Activated T-helper 1 cell treated with anti-CD3 and anti-CD28 coated beads, Interleukin-12 subunit alpha, Interleukin-12 subunit beta, Interleukin-2, Interleukin-4 antibody, amounts not matched to agents 30 ng/mL and 10 ng/mL and 1 ng/mL, durations not matched to agents 14 hours and 24 hours and 36 hours (primary cell): Measurements from ENCODE around the gene RRAGD. TPM values are rescaled to one million over a fixed set of nuclear protein-coding genes. Genes with fewer than 3 reads are reported as not detected.
A peak's percentile ranks its signal among the peaks of the same experiment; 100 is the strongest.

ENCODE experiments used
- DNase-seq: peaks from one replicate; pipeline ENCODE4 v3.0.0; 2021; ENCODE audit warnings: low spot score
- H3K27ac Mint-ChIP-seq: one replicate; pipeline ENCODE4 v1.8.0; 2021; ENCODE audit warnings: mild to moderate bottlenecking, mixed read lengths
- H3K27me3 Mint-ChIP-seq: one replicate; pipeline ENCODE4 v1.8.0; 2022; ENCODE audit warnings: mild to moderate bottlenecking, moderate library complexity, mixed read lengths; ENCODE audit not compliant: insufficient read depth
- H3K36me3 Mint-ChIP-seq: one replicate; pipeline ENCODE4 v1.8.0; 2021; ENCODE audit warnings: low read depth, mixed read lengths
- H3K4me1 Mint-ChIP-seq: one replicate; pipeline ENCODE4 v1.8.0; 2021; ENCODE audit warnings: low read depth, mixed read lengths
- H3K4me3 Mint-ChIP-seq: one replicate; pipeline ENCODE4 v1.8.0; 2021; ENCODE audit warnings: mild to moderate bottlenecking, moderate library complexity, mixed read lengths
- H3K9me3 Mint-ChIP-seq: one replicate; pipeline ENCODE4 v1.8.0; 2021; ENCODE audit warnings: mixed read lengths
- intact Hi-C: fragments of 100-400 bp; cut with micrococcal nuclease; formaldehyde crosslinking; loops from one replicate; pipeline ENCODE4 v1.15.1; 2024
- total RNA-seq: library from RNA; stranded (reverse); gene quantifications from 2 replicates; pipeline ENCODE4 v1.2.3, GENCODE V29; 2022

RRAGD gene
- total RNA-seq, 1 donor from 2014 or later, result 7.8 TPM

- Mint-ChIP-seq H3K36me3 (peaks cover 3% of the 10 kb centered on the region), H3K9me3 (no peaks in the 10 kb centered on the region), H3K4me3 (peak overlapping the region; percentile 16), H3K27me3 (no peaks in the 10 kb centered on the region), H3K27ac (peak overlapping the region; percentile 74), H3K4me1 (peaks cover 73% of the 10 kb centered on the region)
- no peak for DNase-seq
- intact Hi-C loops, result loop anchor here (1.0 to 2.0 kb wide), 3 partner anchors 8 to 62 kb away; partner anchors contain the start of gene UBE2J1
These were observed 51.6 kb downstream of the RRAGD start for GRCh38 chr6:89360415-89360999.

DNA sequence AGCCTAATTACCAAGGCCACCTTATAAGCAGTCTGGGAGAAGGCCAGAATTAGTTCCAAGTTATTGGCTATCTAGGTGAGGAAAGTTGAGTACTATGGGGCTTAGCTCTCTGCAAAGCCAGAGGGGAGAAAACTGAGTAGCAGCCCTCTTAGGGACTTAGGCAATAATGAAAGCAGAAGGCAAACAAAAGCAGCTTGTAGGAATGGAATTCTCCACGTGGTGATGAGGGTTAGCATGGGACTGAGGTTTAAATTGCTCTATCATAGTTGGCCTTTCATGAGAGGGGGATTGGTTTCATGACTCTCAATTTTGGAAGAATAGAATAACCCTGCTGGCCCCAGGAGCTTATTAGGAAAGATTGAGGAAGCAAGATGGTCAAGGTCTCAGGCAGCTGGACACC is 52.5 kb downstream of the RRAGD start:
- H3K4me1 Mint-ChIP-seq, result peaks cover 66% of the 10 kb centered on the region
- no peak overlapping the region for H3K4me3 Mint-ChIP-seq
- H3K27me3 Mint-ChIP-seq, result no peaks in the 10 kb centered on the region
- no peaks in the 10 kb centered on the region for H3K9me3 Mint-ChIP-seq
- intact Hi-C loops, result loop anchor here (10.0 kb wide), 1 partner anchor 935 kb away; the partner anchor contains the start of gene BACH2
- no peak overlapping the region for H3K27ac Mint-ChIP-seq
- no peak for DNase-seq
- peaks cover 3% of the 10 kb centered on the region for H3K36me3 Mint-ChIP-seq

DNA sequence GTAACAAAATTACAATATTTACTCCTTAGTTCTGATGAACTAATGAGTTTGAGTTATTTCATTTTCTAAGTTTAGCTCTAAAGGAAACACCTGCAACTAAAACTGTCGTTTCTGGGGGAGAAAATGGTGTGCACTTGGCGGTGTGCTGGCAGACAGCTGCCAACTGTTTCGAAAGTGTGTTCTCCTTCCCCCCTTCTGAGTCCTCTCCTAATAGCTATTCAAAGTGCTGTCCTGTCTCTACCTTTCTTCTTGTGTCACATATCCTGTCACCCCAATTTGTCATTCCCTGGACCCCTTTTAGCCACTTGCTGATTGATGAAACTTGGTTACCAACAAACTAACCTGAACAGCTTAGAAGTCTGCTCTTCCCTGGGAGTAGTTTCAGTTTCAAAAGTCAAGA is 54.7 kb downstream of the RRAGD start:
- Mint-ChIP-seq H3K27ac (peak overlapping the region; percentile 92), H3K4me3 (peak overlapping the region; percentile 85), H3K4me1 (peaks cover 71% of the 10 kb centered on the region), H3K9me3 (no peaks in the 10 kb centered on the region), H3K27me3 (no peaks in the 10 kb centered on the region), H3K36me3 (no peaks in the 10 kb centered on the region)
- DNase-seq, result no peak
- intact Hi-C loops, result loop anchor here (2.0 to 10.0 kb wide), 2 partner anchors 277 to 937 kb away; partner anchors contain the start of genes BACH2 and PNRC1

DNA sequence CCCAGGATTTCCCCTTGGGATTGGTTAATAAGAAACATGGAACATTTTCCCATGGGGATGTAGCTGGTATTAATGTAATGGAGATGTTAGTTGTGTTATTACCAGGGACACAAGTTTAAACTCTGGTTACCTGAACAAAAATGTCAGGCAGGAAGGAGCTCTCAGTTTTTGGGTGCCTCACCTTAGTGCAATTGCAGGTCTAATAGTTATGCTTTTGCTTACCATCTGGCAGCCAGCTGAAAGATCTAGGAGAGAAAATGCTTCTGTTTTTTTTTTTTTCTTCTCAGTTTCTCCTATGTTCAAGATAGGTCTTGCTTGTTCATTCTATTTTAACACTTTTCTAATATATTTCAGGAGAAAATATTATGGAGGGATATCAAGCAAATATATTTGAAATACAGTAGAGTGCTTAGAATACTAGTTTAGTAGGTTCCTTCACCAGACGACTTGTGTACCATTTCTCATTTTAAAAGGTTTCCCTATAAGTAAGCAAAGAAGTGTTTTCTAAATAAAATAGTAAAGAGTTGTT is 55.4 kb downstream of the RRAGD start:
- H3K4me3 Mint-ChIP-seq, result peak overlapping the region; percentile 85
- peaks cover 2% of the 10 kb centered on the region for H3K36me3 Mint-ChIP-seq
- intact Hi-C loops, result loop anchor here (1.0 to 10.0 kb wide), 3 partner anchors 16 to 938 kb away; partner anchors contain the start of genes BACH2 and PNRC1
- peak overlapping the region; percentile 92 for H3K27ac Mint-ChIP-seq
- H3K27me3 Mint-ChIP-seq, result no peaks in the 10 kb centered on the region
- no peak for DNase-seq
- peaks cover 76% of the 10 kb centered on the region for H3K4me1 Mint-ChIP-seq
- no peaks in the 10 kb centered on the region for H3K9me3 Mint-ChIP-seq

- H3K4me1 Mint-ChIP-seq, result peaks cover 76% of the 10 kb centered on the region
- no peaks in the 10 kb centered on the region for H3K27me3 Mint-ChIP-seq
- no peak overlapping the region for H3K4me3 Mint-ChIP-seq
- no peaks in the 10 kb centered on the region for H3K9me3 Mint-ChIP-seq
- no peak for DNase-seq
- no peak overlapping the region for H3K27ac Mint-ChIP-seq
- intact Hi-C loops, result loop anchor here (1.0 to 10.0 kb wide), 3 partner anchors 17 to 939 kb away; partner anchors contain the start of genes BACH2 and PNRC1
- H3K36me3 Mint-ChIP-seq, result peaks cover 2% of the 10 kb centered on the region
These were observed 56.4 kb downstream of the RRAGD start for GRCh38 chr6:89355511-89356194.

DNA sequence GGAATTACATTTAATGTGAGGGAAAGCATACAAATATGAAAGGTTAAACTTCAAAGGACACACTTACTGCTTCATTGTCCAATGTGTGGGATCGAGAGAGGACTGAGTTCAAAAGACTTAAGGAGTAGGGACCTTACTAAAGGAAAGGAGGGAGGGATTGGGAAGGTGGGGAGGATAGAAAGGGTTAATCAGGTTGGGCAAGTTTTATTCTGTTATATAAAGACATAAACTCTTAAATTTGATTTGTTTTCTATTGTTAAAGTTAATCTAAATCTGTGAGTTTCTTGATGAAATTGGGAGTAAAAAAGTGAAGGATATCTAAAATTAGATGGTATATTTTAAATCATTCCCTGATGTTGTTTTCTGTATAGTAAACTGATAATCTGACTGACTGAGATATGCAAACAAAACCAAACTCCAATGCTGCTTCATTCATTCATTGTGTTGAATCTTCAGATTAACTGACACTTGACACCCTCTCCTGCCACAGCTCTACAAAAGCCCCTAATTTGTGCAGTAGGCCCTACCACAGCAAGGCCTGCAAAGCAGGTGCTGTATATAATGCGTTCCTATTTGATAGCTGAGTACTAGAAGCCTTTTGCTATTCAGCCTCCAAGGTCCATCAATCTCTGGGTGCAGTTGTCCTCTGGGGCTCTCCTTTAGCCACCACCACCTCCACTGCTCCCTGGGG is 58.2 kb downstream of the RRAGD start:
- DNase-seq, result no peak
- Mint-ChIP-seq H3K9me3 (no peaks in the 10 kb centered on the region), H3K36me3 (peaks cover 11% of the 10 kb centered on the region), H3K27ac (peak overlapping the region; percentile 77), H3K4me3 (peak overlapping the region; percentile 76), H3K4me1 (peaks cover 80% of the 10 kb centered on the region), H3K27me3 (no peaks in the 10 kb centered on the region)
- intact Hi-C loops, result loop anchor here (5.0 to 10.0 kb wide), 4 partner anchors 72 to 941 kb away; partner anchors contain the start of genes BACH2, CASP8AP2 and LYRM2

DNA sequence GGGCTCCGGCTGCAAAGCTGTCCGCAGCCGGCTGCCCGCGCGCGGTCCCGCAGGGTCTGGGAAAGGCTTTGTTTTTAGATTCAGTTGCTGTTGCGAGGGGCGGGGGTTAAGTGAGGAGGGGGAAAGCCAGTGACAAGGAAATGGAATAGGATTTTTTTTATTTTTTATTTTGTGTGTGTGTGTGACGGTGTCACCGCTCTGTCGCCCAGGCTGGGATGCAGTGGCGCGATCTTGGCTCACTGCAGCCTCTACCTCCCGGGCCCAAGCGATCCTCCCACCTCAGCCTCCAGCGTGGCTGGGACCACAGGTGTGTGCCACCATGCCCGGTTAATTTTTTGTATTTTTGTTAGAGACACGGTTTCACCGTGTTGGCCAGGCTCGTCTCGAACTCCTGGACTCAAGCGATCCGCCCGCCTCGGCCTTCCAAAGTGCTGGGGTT is 58.9 kb downstream of the RRAGD start:
- intact Hi-C loops, result loop anchor here (5.0 to 10.0 kb wide), 4 partner anchors 71 to 942 kb away; partner anchors contain the start of genes BACH2, CASP8AP2 and LYRM2
- no peaks in the 10 kb centered on the region for H3K27me3 Mint-ChIP-seq
- H3K4me3 Mint-ChIP-seq, result peak overlapping the region; percentile 76
- peaks cover 82% of the 10 kb centered on the region for H3K4me1 Mint-ChIP-seq
- no peaks in the 10 kb centered on the region for H3K9me3 Mint-ChIP-seq
- peak overlapping the region; percentile 77 for H3K27ac Mint-ChIP-seq
- peaks cover 14% of the 10 kb centered on the region for H3K36me3 Mint-ChIP-seq
- no peak for DNase-seq

DNA sequence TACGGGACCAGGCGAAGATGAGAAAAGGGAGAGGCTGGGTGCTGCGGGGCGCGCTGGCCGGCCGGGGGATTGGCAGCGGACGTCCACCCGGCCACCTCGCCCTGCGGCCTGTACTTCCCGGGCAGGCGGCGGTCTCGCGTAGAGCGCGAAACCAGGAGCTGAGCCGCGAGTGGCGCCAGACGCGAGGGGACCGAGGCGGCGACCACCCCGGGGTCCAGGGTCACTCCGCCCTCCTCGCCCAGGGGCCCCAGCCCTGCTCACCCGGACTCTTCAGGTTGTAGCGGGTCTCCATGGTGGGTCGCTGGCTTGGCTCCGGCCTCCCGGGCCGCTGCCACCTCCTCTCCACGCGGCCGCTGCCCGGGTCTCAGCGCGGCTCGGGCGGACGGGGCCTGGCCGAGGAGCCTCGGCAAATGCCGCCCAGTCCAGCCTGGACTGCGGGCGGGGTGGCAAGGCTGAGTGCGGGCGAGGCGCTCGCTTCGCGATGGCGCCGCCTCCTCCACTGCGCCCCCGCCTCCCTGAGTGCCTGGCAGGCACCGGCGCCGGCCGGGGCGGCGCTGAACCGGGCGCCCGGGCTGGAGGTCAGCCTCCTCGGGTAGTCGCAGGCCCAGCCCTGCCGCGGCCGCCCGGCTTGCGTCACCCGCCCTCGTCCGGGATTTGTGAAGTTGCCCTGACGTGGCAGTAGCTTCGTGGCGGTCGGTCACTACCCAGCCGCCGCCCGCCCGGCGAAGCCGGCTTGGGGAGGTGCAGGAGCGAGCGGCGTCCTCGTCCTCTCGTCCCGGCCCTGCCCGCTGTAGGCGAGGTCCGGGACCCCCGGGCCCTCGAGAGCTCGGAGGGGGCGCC is 59.6 kb downstream of the RRAGD start, which contains the start of gene UBE2J1:
Gene UBE2J1 (minus strand): TSS at position 445 of the 840 bp plus-strand sequence. CDS start 153 bp downstream, at position 292.
- Mint-ChIP-seq H3K4me3 (peak within 1 kb of the TSS; percentile 96), H3K4me1 (peaks cover 82% of the 10 kb centered on the region), H3K27me3 (no peaks in the 10 kb centered on the region), H3K36me3 (peaks cover 14% of the 10 kb centered on the region), H3K27ac (peak within 1 kb of the TSS; percentile 96), H3K9me3 (no peaks in the 10 kb centered on the region)
- intact Hi-C loops, result loop anchor here (1.0 to 10.0 kb wide), 7 partner anchors 8 to 942 kb away; partner anchors contain the start of genes BACH2, CASP8AP2, LYRM2 and RNGTT
- peak; percentile 75 for DNase-seq

- peak overlapping the region; percentile 96 for H3K27ac Mint-ChIP-seq
- peaks cover 16% of the 10 kb centered on the region for H3K36me3 Mint-ChIP-seq
- no peak for DNase-seq
- intact Hi-C loops, result loop anchor here (1.0 to 10.0 kb wide), 10 partner anchors 9 to 943 kb away; partner anchors contain the start of genes BACH2, CASP8AP2, LYRM2 and RNGTT
- H3K4me3 Mint-ChIP-seq, result peak overlapping the region; percentile 96
- H3K27me3 Mint-ChIP-seq, result no peaks in the 10 kb centered on the region
- peaks cover 75% of the 10 kb centered on the region for H3K4me1 Mint-ChIP-seq
- no peaks in the 10 kb centered on the region for H3K9me3 Mint-ChIP-seq
These were observed 60.3 kb downstream of the RRAGD start for GRCh38 chr6:89351671-89352277.

DNA sequence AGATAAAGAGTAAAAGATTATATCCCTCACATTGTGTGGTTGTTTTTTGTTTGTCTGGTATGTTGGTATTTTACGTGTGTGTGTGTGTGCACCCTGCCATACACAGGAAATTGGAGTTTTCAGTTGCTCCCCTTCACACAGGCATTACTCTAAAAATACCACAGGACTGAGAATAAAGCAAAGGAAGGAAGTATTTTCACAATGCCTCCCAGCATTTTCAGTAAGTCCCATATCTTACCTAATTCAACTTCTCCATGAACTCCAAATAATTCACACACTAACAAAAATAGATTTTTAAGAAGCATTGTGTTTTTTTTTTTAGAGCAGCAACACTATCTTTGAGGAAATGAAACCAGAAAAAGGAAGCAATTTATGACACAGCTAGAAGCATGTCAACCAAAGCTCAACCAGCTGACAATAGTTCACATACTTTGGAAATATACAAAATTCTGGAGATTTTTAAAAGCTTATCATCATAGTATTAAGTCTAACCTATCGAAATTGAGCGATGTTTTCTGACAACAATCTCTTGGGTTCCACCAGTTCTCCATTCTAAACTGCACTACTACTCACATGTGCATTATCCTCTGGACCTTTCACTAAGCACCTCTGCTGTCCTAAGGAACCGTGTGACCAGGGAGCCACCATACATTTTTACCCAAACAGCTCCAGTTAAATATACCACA is 61.6 kb downstream of the RRAGD start:
- intact Hi-C loops, result loop anchor here (1.0 to 10.0 kb wide), 7 partner anchors 52 to 944 kb away; partner anchors contain the start of genes BACH2, CASP8AP2 and LYRM2
- H3K4me1 Mint-ChIP-seq, result peaks cover 61% of the 10 kb centered on the region
- peak overlapping the region; percentile 96 for H3K27ac Mint-ChIP-seq
- H3K36me3 Mint-ChIP-seq, result peaks cover 16% of the 10 kb centered on the region
- no peaks in the 10 kb centered on the region for H3K9me3 Mint-ChIP-seq
- peak overlapping the region; percentile 96 for H3K4me3 Mint-ChIP-seq
- no peaks in the 10 kb centered on the region for H3K27me3 Mint-ChIP-seq
- no peak for DNase-seq

- Mint-ChIP-seq H3K4me3 (no peak overlapping the region), H3K4me1 (peaks cover 59% of the 10 kb centered on the region), H3K36me3 (peaks cover 19% of the 10 kb centered on the region), H3K27ac (no peak overlapping the region), H3K27me3 (no peaks in the 10 kb centered on the region), H3K9me3 (no peaks in the 10 kb centered on the region)
- intact Hi-C loops, result no loop called here
- DNase-seq, result no peak
These were observed 63.7 kb downstream of the RRAGD start for GRCh38 chr6:89348372-89348771.
